Peyer's patch (tissue), 4 donors: ENCODE results near the gene C2CD4D.

Experiments used
- POLR2A ChIP-seq, 2 donors: fragments of 450-650 bp; IDR thresholded peaks; one replicate each; pipeline ENCODE4 v1.5.1; 2017; ENCODE audit warnings: antibody characterized with exemption in 2 of 2, mild to moderate bottlenecking in 2 of 2, moderate library complexity in 2 of 2
- TF ChIP-seq, protein P1 (sequence below), 6 experiments: fragments of 450-650 bp in 4 of 6; fragments of 200-600 bp in 2 of 6; sonication (generic) in 1 of 6; IDR thresholded peaks; one replicate each; pipeline ENCODE4 v1.5.1; 2017 to 2019; ENCODE audit warnings: antibody characterized with exemption in 6 of 6, mild to moderate bottlenecking in 3 of 6, moderate library complexity in 1 of 6

DNA sequence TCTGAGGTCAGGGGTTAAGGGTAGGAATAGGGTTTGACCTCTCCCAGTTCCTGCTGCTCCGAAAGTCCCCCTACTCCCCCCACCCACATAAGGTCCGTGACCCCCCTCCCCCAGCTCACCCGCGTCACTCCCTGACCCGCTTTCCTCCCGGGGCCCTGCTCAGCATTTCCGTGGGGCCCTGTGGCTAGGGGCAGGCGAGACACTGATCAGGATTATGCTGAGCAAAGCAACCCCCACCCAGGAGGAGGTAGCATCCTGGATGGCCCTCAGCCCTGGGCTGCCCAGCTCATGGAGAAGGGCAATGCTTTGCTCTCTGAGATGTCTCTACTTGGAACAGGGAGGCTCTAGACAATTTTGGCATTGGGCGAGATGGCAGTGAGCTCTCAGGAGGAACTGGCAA is 11.8 kb downstream of the C2CD4D start:
- TF ChIP-seq, protein P1, sequence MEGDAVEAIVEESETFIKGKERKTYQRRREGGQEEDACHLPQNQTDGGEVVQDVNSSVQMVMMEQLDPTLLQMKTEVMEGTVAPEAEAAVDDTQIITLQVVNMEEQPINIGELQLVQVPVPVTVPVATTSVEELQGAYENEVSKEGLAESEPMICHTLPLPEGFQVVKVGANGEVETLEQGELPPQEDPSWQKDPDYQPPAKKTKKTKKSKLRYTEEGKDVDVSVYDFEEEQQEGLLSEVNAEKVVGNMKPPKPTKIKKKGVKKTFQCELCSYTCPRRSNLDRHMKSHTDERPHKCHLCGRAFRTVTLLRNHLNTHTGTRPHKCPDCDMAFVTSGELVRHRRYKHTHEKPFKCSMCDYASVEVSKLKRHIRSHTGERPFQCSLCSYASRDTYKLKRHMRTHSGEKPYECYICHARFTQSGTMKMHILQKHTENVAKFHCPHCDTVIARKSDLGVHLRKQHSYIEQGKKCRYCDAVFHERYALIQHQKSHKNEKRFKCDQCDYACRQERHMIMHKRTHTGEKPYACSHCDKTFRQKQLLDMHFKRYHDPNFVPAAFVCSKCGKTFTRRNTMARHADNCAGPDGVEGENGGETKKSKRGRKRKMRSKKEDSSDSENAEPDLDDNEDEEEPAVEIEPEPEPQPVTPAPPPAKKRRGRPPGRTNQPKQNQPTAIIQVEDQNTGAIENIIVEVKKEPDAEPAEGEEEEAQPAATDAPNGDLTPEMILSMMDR (IDR thresholded peaks at IDR 0.05): no peak
- no peak for TF ChIP-seq POLR2A (IDR thresholded peaks at IDR 0.05)
